Measurements from ENCODE around the gene PIK3R2.

DNA sequence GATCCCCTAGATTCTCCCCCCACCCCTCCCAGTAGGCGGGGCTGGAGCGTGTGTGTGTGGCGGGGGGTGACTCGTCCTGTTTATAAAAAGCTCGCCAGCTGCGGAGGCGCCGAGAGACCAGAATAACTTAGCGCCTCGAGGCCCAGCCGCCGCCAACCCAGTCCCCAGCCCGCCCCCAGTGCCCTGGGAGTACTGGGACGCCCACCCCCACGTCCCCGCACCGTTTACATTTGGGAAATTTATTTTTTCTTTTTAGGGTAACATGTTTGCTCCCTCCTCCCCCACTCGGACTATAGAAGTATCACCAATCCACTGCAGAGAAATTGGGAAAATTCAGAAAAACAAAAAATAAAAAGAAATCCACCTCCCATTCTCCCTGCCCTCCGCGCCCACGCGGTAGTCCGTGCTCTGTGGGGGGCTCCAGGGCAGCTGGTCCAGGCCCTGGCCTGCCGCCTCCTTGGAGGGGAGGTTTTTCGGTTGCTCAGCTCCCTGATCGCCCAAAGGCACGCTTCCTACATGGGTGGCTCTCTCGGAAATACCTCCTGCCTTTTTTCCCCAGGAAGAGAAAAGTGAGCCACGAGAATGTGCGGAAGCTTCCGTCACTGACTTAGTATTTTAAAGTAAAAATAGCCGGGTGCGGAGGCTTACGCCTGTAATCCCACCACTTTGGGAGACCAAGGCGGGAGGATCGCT lies 52.4 kb downstream of the PIK3R2 start:
- peak; percentile 54; the same call in 1 of the 2 replicates for TF ChIP-seq POLR2AphosphoS5 (IDR thresholded peaks at IDR 0.05; ENCODE audit: low read depth)
- no peak for TF ChIP-seq EZH2 (IDR thresholded peaks at IDR 0.05; ENCODE audit: low read depth, unreplicated experiment)
- TF ChIP-seq, protein P1, sequence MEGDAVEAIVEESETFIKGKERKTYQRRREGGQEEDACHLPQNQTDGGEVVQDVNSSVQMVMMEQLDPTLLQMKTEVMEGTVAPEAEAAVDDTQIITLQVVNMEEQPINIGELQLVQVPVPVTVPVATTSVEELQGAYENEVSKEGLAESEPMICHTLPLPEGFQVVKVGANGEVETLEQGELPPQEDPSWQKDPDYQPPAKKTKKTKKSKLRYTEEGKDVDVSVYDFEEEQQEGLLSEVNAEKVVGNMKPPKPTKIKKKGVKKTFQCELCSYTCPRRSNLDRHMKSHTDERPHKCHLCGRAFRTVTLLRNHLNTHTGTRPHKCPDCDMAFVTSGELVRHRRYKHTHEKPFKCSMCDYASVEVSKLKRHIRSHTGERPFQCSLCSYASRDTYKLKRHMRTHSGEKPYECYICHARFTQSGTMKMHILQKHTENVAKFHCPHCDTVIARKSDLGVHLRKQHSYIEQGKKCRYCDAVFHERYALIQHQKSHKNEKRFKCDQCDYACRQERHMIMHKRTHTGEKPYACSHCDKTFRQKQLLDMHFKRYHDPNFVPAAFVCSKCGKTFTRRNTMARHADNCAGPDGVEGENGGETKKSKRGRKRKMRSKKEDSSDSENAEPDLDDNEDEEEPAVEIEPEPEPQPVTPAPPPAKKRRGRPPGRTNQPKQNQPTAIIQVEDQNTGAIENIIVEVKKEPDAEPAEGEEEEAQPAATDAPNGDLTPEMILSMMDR (conservative IDR thresholded peaks at IDR 0.05; ENCODE audit: low read depth in 2 of 2) = no peak
- no peak for TF ChIP-seq EZH2phosphoT487 (IDR thresholded peaks at IDR 0.05; ENCODE audit: unreplicated experiment)
- no peak for TF ChIP-seq REST (IDR thresholded peaks at IDR 0.05; ENCODE audit: unreplicated experiment)

Data from GM23338 (cell line).